IPS-15b (cell line): ENCODE data around the gene TCERG1L.

Experiments
- H3K27me3 ChIP-seq: one replicate; pipeline ENCODE4 v1.6.1; 2013; ENCODE audit warnings: low read length; ENCODE audit not compliant: control insufficient read depth, insufficient read depth
- H3K36me3 ChIP-seq: one replicate; pipeline ENCODE4 v1.6.1; 2013; ENCODE audit warnings: low read length; ENCODE audit not compliant: control insufficient read depth, insufficient read depth
- H3K4me1 ChIP-seq: one replicate; pipeline ENCODE4 v1.6.1; 2013; ENCODE audit warnings: mild to moderate bottlenecking, low read length; ENCODE audit not compliant: control insufficient read depth, insufficient read depth
- H3K4me3 ChIP-seq: one replicate; pipeline ENCODE4 v1.5.1; 2013; ENCODE audit warnings: low read depth, low read length
- H3K9ac ChIP-seq: one replicate; pipeline ENCODE4 v1.6.1; 2013; ENCODE audit warnings: low read depth, mild to moderate bottlenecking, low read length
- H3K9me3 ChIP-seq: one replicate; pipeline ENCODE4 v1.6.1; 2013; ENCODE audit warnings: mild to moderate bottlenecking, low read length; ENCODE audit not compliant: control insufficient read depth, insufficient read depth

TCERG1L gene

DNA sequence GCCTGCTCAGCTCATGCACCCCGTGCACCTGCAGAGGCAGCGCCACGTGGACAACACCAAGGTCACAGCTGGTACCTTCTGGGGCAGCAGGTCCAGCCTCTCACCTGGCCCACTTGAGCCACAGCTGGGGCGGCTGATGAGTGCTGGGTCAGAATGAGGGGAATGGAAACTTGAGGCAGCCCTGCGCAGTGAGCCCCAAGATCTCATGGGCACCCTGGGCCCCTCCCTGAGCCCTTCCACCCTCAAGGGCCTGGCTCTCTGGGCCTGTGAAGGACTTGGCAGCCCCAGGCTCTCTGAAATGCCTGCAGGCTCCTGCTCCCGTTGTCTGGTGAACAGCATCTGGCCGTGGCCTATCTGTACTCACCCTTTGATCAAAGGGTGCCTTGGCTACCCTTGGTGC lies 112.7 kb downstream of the TCERG1L start:
- H3K4me1 ChIP-seq, result no peaks in the 10 kb centered on the region

DNA sequence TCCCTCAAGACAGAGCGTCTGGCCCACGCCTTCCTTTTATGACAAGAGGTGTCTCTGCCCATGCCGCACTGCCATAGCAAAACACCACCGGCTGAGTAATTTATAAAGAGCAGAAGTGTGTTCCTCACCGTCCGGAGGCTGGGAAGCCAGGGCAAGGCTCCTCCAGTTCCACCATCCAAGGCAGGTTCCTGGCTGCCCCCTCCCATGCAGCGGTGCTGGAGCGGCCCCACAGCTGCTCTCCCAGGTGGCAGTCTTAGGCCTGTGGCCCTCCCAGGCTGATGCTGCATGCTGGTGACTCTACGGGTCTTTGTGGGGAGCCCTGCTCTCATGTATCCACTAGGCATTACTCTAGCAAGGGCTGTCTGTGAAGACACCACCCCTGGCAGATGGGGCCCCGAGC lies 113.1 kb downstream of the TCERG1L start:
- Histone ChIP-seq H3K9me3 (no peaks in the 10 kb centered on the region), H3K36me3 (no peaks in the 10 kb centered on the region), H3K27me3 (no peaks in the 10 kb centered on the region), H3K9ac (no peak overlapping the region), H3K4me1 (no peaks in the 10 kb centered on the region), H3K4me3 (no peak overlapping the region)

More for the DNA sequence above, 112.7 kb downstream of the TCERG1L start:
- no peak overlapping the region for H3K4me3 ChIP-seq
- no peaks in the 10 kb centered on the region for H3K36me3 ChIP-seq
- no peaks in the 10 kb centered on the region for H3K27me3 ChIP-seq
- no peak overlapping the region for H3K9ac ChIP-seq
- H3K9me3 ChIP-seq, result no peaks in the 10 kb centered on the region

DNA sequence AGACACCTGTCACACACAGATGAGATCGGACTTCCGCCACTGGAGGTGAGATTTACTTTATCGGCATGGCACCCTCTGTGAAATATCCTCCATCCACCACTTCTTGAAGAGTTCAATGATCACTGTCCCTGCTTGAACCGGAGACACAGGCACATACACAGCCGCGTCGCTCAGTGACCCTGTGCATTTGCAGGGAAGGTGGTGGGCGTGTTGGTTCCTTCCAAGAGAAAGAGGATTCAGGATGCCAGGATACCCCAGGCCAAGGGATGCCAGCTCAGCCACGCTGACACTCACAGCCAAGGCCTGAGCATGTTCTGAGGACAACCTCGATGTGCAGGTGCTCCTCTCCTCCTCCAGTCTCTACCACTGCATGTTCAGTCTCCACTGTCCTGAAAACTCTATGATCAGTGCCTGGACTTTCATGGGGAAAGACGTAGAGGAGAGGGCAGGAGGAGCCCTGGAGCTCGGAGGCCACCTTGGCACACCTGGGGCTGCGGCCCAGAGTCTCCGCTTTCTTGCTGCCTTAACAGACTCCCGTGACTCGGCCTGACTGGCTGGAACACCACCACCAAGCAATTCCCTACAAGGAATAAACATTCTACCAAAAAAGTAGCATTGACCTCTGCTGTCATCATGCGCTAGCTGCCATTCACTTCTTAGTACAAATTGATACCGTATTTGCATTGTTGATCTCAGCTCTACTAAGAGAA lies 115.2 kb downstream of the TCERG1L start:
- no peak overlapping the region for H3K9ac ChIP-seq
- H3K4me3 ChIP-seq, result no peak overlapping the region
- no peaks in the 10 kb centered on the region for H3K27me3 ChIP-seq
- no peaks in the 10 kb centered on the region for H3K9me3 ChIP-seq
- no peaks in the 10 kb centered on the region for H3K36me3 ChIP-seq
- no peaks in the 10 kb centered on the region for H3K4me1 ChIP-seq

DNA sequence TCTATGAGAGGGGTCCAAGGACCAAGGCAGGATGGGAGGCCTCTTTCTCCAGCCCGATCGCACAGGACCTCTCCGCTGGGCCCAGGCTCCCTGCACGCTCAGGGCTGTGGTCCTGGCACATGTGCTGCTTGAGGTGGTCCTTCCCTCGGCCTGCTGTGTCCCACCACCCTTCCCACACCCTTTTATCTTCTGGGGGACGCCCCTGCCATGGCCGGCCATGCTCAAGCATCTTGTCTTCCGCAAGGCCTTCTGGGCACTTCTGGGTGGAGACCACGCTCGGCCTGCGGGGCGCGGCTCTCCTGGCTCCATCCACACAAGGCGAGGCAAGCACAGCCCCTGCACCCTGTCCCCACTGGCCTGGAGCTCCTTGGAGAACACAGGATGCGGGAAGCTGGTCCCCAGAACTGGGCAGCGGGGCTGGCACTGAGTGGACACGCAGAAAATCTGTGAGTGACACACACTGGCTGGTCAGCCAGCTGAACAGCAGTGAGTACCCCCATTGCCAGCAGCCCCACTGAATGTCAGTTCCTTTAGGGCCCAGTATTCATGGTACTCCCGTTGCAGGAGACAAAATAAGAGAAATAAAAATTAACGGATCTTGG lies 115.9 kb downstream of the TCERG1L start:
- no peak overlapping the region for H3K4me3 ChIP-seq
- H3K9me3 ChIP-seq, result no peaks in the 10 kb centered on the region
- H3K27me3 ChIP-seq, result no peaks in the 10 kb centered on the region
- no peak overlapping the region for H3K9ac ChIP-seq
- no peaks in the 10 kb centered on the region for H3K36me3 ChIP-seq
- H3K4me1 ChIP-seq, result no peaks in the 10 kb centered on the region

DNA sequence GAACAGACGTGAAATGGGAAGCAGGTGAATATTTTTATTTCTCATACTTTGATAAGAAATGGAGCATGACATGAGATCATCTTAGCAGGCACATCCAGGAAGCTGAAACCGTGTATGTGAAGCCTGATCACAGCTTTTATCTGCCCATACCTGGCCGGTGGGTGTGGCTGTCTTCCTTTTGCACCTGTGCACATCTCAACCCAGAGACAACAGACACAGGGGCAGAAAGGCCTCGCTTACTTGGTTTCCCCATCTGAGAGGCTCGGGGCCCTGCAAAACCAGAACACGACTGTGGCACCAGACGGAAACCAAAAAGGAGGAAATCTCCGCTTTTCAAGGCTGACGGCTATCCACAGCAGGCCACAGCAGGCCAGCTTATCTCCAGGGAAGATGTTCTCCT lies 116.4 kb downstream of the TCERG1L start:
- Histone ChIP-seq H3K4me3 (no peak overlapping the region), H3K9ac (no peak overlapping the region), H3K9me3 (no peaks in the 10 kb centered on the region), H3K4me1 (no peaks in the 10 kb centered on the region), H3K36me3 (no peaks in the 10 kb centered on the region), H3K27me3 (no peaks in the 10 kb centered on the region)

DNA sequence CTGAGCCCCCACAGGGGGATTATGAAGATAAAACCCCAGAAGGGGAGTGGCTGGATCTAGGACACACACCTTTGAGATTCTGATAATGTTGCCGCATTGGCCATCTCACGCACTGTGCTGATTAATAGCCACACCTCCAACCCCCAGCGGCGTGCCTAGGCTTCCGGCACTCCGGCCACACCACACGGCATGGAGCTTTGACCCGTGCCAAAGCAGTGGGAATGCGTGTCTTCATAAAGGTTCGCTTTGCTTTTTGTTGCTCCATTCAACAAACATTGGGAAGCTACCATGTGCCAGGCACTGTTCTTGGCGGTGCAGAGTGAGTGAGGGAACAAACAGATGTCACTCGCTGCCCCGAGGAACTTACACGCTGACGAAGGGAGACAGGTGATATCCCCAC lies 117.6 kb downstream of the TCERG1L start:
- H3K27me3 ChIP-seq, result no peaks in the 10 kb centered on the region
- H3K4me1 ChIP-seq, result no peaks in the 10 kb centered on the region
- no peaks in the 10 kb centered on the region for H3K9me3 ChIP-seq
- no peaks in the 10 kb centered on the region for H3K36me3 ChIP-seq
- no peak overlapping the region for H3K9ac ChIP-seq
- H3K4me3 ChIP-seq, result no peak overlapping the region

DNA sequence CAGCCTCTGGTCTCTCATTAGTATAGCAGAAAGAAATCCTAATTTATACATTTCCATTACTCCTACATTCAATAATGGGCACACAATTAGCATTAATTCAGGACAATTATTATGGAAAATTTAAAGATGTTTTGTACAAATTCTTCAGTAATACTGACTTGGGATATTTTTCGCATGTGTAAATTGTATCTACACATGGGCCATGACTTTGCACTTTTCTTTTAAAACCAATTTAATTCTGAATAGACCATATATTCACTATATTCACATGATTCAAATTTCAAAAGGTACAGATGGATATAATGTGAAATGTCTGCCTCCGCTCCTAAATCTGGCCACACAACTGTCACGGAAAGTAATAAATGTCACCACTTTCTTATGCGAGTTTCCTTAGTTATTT lies 123.0 kb downstream of the TCERG1L start:
- no peak overlapping the region for H3K9ac ChIP-seq
- no peaks in the 10 kb centered on the region for H3K27me3 ChIP-seq
- no peaks in the 10 kb centered on the region for H3K36me3 ChIP-seq
- no peaks in the 10 kb centered on the region for H3K4me1 ChIP-seq
- H3K9me3 ChIP-seq, result no peaks in the 10 kb centered on the region
- H3K4me3 ChIP-seq, result no peak overlapping the region

DNA sequence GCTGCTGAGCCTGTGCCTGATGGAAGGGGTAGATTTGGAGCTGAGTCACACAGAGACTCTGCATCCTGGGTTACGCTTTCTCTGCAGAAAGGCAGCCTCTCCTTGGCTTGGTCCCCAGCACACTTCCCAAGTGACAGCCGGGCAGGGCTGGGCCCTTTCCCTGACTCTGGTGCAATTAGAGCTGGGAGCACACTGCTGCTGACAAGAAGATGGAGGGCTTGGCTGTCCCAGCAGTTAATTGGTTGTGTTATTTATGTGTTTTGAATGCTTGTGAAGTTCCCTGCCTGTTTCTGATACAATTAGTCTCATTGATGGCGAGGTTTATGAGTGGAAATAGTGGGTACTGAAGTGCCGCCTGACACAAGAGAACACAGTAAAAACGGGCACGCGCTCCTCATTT lies 123.6 kb downstream of the TCERG1L start:
- Histone ChIP-seq H3K4me1 (no peaks in the 10 kb centered on the region), H3K9ac (no peak overlapping the region), H3K36me3 (no peaks in the 10 kb centered on the region), H3K4me3 (no peak overlapping the region), H3K27me3 (no peaks in the 10 kb centered on the region), H3K9me3 (no peaks in the 10 kb centered on the region)

DNA sequence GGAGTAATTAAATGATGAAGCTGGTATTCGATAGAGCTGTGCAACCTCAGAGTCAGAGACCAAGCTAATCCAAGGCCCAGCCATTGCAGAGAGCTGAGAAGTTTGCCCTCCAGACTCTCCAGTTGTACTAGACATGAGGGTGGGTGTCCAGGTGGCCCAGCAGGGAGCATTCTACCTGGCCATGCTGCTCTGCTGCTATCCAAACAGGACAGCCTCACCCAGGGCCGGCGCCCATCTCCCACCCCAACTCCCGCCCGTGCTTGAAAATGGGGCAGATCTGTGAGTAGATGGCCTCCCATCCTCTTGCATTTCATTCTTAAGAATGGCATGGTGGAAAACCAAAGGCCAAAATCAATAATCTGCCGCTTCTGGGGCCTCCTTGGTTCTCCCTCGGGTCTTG lies 124.2 kb downstream of the TCERG1L start:
- Histone ChIP-seq H3K9me3 (no peaks in the 10 kb centered on the region), H3K36me3 (no peaks in the 10 kb centered on the region), H3K27me3 (no peaks in the 10 kb centered on the region), H3K9ac (no peak overlapping the region), H3K4me3 (no peak overlapping the region), H3K4me1 (no peaks in the 10 kb centered on the region)

DNA sequence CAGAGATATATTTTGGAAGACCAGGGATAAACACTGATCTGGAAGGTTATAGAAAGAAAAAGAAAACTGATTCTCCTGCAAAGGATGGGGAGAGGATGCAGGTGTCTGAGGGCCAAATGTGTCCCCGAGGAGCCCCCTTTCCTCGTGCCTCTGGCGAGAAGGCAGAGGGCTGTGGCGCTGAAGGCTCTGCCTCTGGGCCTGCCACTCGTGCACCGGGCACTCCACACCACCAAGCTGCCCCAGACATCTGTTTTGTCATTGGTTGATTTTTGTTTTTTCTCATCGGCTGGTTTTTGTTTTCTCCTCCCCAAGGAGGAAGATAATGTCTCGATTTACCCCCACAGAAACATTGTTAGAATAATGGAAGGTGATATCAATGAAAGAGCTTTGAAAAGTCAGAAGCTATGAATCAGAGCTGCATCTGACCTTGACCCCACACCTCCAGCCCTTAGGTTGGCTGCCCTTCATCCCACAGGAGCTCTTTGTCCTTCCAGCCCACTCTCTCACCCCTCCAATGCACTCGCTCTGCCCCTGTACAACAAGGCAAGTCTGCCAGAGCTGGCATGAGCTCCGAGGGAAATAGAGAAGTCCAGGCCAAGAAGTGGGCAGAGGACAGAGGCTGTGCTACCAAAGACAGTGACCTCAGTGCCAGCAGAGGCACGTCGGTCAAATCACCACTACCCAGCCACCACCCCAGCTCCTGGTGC lies 124.8 kb downstream of the TCERG1L start:
- Histone ChIP-seq H3K4me3 (no peak overlapping the region), H3K27me3 (no peaks in the 10 kb centered on the region), H3K9me3 (no peaks in the 10 kb centered on the region), H3K4me1 (no peaks in the 10 kb centered on the region), H3K36me3 (no peaks in the 10 kb centered on the region), H3K9ac (no peak overlapping the region)

DNA sequence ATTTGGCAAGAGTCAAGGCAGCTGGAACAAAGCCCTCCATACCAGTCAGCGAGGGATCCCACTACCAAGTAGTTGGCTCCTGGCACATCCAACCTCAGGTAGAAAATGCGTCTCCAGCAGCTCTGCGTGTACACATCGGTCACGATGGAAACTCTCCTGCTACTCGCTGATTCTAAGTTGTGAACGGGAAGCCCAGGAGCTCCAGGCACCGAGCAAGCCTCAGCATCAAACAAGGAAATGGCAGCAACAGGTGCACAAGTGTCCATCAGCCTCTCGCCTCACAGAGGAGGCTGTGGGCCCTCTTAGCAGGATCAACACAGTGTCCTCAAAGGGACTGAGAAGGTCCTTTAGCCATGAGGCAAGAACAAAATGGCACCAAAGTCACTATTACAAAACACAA lies 127.0 kb downstream of the TCERG1L start:
- no peaks in the 10 kb centered on the region for H3K9me3 ChIP-seq
- H3K4me1 ChIP-seq, result no peaks in the 10 kb centered on the region
- H3K36me3 ChIP-seq, result no peaks in the 10 kb centered on the region
- H3K27me3 ChIP-seq, result no peaks in the 10 kb centered on the region
- no peak overlapping the region for H3K4me3 ChIP-seq
- no peak overlapping the region for H3K9ac ChIP-seq

DNA sequence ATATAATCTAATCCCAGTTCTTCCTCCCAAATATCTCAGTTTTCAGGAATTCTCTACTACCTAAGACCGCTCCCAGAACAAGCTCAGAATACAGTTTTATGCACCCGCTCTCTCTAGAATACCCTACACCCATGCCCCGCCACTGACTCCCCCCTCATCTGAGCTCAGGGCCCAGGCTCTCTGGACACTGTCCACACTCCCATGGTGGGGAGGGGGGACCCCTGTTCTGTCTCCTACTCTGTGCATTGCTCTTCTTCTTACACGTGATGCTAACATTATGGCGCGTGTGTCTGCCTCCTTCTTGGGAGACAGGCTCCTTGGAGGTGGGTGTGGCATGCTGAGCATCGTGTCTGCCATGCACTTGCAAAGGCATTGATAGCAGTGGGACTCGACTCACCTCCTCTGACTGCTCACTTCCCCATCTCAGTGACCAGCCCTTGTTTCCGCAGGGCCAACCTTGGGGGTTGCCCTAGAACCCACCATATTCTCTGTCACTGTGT lies 127.9 kb downstream of the TCERG1L start:
- Histone ChIP-seq H3K9ac (no peak overlapping the region), H3K36me3 (no peaks in the 10 kb centered on the region), H3K4me1 (no peaks in the 10 kb centered on the region), H3K4me3 (no peak overlapping the region), H3K9me3 (no peaks in the 10 kb centered on the region), H3K27me3 (no peaks in the 10 kb centered on the region)
